Measurements from ENCODE around the gene TBC1D16.
"Not testable (repeated sequence)": the region's sequence is repeated elsewhere in the genome, so short reads cannot be mapped to it uniquely, and the experiment has no call there.

The TBC1D16 gene

DNA sequence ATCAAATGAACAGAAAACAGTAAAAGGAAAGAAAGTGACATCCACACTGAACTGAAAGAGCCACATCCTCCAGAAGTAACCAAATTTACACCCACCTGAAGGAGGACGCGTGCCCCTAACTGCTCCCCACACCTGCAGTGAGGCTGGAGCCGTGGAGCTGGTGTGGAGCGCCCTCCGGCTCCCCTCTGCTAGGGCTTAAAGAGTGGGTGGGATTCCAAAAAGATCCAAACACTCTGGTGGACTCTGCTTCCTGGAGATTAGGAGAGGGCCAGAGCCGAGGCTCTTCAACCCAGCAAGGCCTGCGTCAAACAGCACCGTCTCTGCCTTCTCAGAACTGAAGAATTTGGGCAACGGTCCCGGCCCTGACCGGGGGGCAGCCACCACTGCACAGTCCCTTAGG, 16.0 kb upstream of the TBC1D16 start:
- Histone ChIP-seq H3K4me3 (ENCODE audit: control insufficient read depth in 1 of 7, extremely low read depth in 1 of 7, insufficient read depth in 4 of 7, low read depth in 2 of 7, low read length in 6 of 7) (no peak overlapping the region), H3K36me3 (ENCODE audit: control insufficient read depth in 4 of 4, insufficient read depth in 4 of 4, low read length in 3 of 4) (no peaks in the 10 kb centered on the region), H3K9me3 (ENCODE audit: control extremely low read depth in 1 of 5, control insufficient read depth in 4 of 5, insufficient read depth in 2 of 5, low read depth in 1 of 5, low read length in 4 of 5) (no peaks in the 10 kb centered on the region), H3K4me1 (ENCODE audit: control extremely low read depth in 1 of 4, control insufficient read depth in 4 of 4, insufficient read depth in 4 of 4, low read length in 3 of 4) (no peaks in the 10 kb centered on the region), H3K27ac (ENCODE audit: insufficient read depth in 1 of 2, low read depth in 1 of 2, low read length in 2 of 2, poor library complexity in 1 of 2, severe bottlenecking in 2 of 2) (no peak overlapping the region), H3K27me3 (replicated peaks in 2 of 5; ENCODE audit: control insufficient read depth in 4 of 5, insufficient read depth in 5 of 5, low read length in 4 of 5) (no peaks in the 10 kb centered on the region)
- ChIA-PET CTCF (no interaction called here), POLR2A (no interaction called here)
- no peak for DNase-seq
- WGBS (ENCODE audit: insufficient coverage) = 90% methylated on average over 8 of the region's 11 CpGs

DNA sequence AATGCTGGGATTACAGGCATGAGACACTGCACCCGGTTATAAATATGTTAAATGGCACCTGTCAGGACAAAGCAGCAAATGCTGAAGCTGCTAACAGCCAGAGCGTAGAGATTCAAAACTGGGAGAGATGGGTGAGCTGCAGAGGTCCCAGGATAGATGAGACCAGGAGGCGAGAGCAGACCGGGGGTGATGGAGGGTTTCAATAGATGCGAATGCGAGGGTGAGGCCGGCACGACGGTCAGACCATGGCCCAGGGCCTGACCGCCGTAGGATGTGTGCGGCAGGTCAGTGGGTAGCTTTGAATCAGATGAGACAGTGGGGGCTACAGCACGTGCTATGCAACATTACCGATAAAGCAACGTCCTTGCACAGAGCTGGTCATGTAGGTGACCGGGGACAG, 15.0 kb upstream of the TBC1D16 start:
- H3K27ac ChIP-seq (ENCODE audit: insufficient read depth in 1 of 2, low read depth in 1 of 2, low read length in 2 of 2, poor library complexity in 1 of 2, severe bottlenecking in 2 of 2) = no peak overlapping the region
- H3K36me3 ChIP-seq (ENCODE audit: control insufficient read depth in 4 of 4, insufficient read depth in 4 of 4, low read length in 3 of 4) = no peaks in the 10 kb centered on the region
- H3K27me3 ChIP-seq (replicated peaks in 2 of 5; ENCODE audit: control insufficient read depth in 4 of 5, insufficient read depth in 5 of 5, low read length in 4 of 5) = no peaks in the 10 kb centered on the region
- H3K4me3 ChIP-seq (ENCODE audit: control insufficient read depth in 1 of 7, extremely low read depth in 1 of 7, insufficient read depth in 4 of 7, low read depth in 2 of 7, low read length in 6 of 7) = no peak overlapping the region
- no peaks in the 10 kb centered on the region for H3K4me1 ChIP-seq (ENCODE audit: control extremely low read depth in 1 of 4, control insufficient read depth in 4 of 4, insufficient read depth in 4 of 4, low read length in 3 of 4)
- ChIA-PET POLR2A (no interaction called here), CTCF (interaction anchor here (0.8 to 1.2 kb wide), 2 partner anchors 33 to 44 kb away, joined by 3 read pairs; no protein-coding TSS in a partner anchor)
- WGBS (ENCODE audit: insufficient coverage) = over 99% methylated on average over 16 of the region's 16 CpGs
- DNase-seq = no peak
- no peaks in the 10 kb centered on the region for H3K9me3 ChIP-seq (ENCODE audit: control extremely low read depth in 1 of 5, control insufficient read depth in 4 of 5, insufficient read depth in 2 of 5, low read depth in 1 of 5, low read length in 4 of 5)

- no peak for DNase-seq
- ChIA-PET POLR2A (no interaction called here), CTCF (interaction anchor here (1.2 to 1.4 kb wide), 2 partner anchors 8 to 43 kb away, joined by 3 to 4 read pairs; no protein-coding TSS in a partner anchor)
- Histone ChIP-seq H3K4me1 (ENCODE audit: control extremely low read depth in 1 of 4, control insufficient read depth in 4 of 4, insufficient read depth in 4 of 4, low read length in 3 of 4) (no peaks in the 10 kb centered on the region), H3K36me3 (ENCODE audit: control insufficient read depth in 4 of 4, insufficient read depth in 4 of 4, low read length in 3 of 4) (no peaks in the 10 kb centered on the region), H3K27ac (ENCODE audit: insufficient read depth in 1 of 2, low read depth in 1 of 2, low read length in 2 of 2, poor library complexity in 1 of 2, severe bottlenecking in 2 of 2) (no peak overlapping the region), H3K9me3 (ENCODE audit: control extremely low read depth in 1 of 5, control insufficient read depth in 4 of 5, insufficient read depth in 2 of 5, low read depth in 1 of 5, low read length in 4 of 5) (no peaks in the 10 kb centered on the region), H3K27me3 (replicated peaks in 2 of 5; ENCODE audit: control insufficient read depth in 4 of 5, insufficient read depth in 5 of 5, low read length in 4 of 5) (no peaks in the 10 kb centered on the region), H3K4me3 (ENCODE audit: control insufficient read depth in 1 of 7, extremely low read depth in 1 of 7, insufficient read depth in 4 of 7, low read depth in 2 of 7, low read length in 6 of 7) (no peak overlapping the region)
- 97% methylated on average over 18 of the region's 21 CpGs for WGBS (ENCODE audit: insufficient coverage)
These were observed 14.3 kb upstream of the TBC1D16 start for GRCh38 chr17:80049986-80050385.

- 94% methylated on average over 9 of the region's 11 CpGs for WGBS (ENCODE audit: insufficient coverage)
- DNase-seq = no peak
- no peak overlapping the region for H3K4me3 ChIP-seq (ENCODE audit: control insufficient read depth in 1 of 7, extremely low read depth in 1 of 7, insufficient read depth in 4 of 7, low read depth in 2 of 7, low read length in 6 of 7)
- no peak overlapping the region for H3K27ac ChIP-seq (ENCODE audit: insufficient read depth in 1 of 2, low read depth in 1 of 2, low read length in 2 of 2, poor library complexity in 1 of 2, severe bottlenecking in 2 of 2)
- H3K27me3 ChIP-seq (replicated peaks in 2 of 5; ENCODE audit: control insufficient read depth in 4 of 5, insufficient read depth in 5 of 5, low read length in 4 of 5) = no peaks in the 10 kb centered on the region
- H3K4me1 ChIP-seq (ENCODE audit: control extremely low read depth in 1 of 4, control insufficient read depth in 4 of 4, insufficient read depth in 4 of 4, low read length in 3 of 4) = no peaks in the 10 kb centered on the region
- ChIA-PET POLR2A (no interaction called here), CTCF (no interaction called here)
- H3K9me3 ChIP-seq (ENCODE audit: control extremely low read depth in 1 of 5, control insufficient read depth in 4 of 5, insufficient read depth in 2 of 5, low read depth in 1 of 5, low read length in 4 of 5) = peaks cover 0 to 5% (median 0%) of the 10 kb centered on the region in 5 experiments
- no peaks in the 10 kb centered on the region for H3K36me3 ChIP-seq (ENCODE audit: control insufficient read depth in 4 of 4, insufficient read depth in 4 of 4, low read length in 3 of 4)
These were observed 11.5 kb upstream of the TBC1D16 start for GRCh38 chr17:80047176-80047575.

DNA sequence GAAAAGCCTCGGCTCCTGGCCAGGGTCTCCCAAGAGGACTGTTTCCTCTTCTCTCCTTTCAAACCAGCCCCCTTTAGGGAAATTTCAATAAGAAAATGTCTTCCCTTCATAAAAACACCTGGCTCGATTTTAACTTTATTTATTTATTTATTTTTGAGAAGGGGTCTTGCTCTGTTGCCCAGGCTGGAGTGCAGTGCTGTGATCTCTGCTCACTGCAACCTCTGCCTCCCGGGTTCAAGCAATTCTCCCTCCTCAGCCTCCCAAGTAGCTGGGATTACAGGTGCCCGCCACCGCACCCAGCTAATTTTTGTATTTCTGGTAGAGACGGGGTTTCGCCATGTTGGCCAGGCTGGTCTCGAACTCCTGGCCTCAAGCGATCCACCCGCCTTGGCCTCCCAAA, 11.0 kb upstream of the TBC1D16 start:
- H3K4me3 ChIP-seq (ENCODE audit: control insufficient read depth in 1 of 7, extremely low read depth in 1 of 7, insufficient read depth in 4 of 7, low read depth in 2 of 7, low read length in 6 of 7); DNase-seq; H3K27me3 ChIP-seq (replicated peaks in 2 of 5; ENCODE audit: control insufficient read depth in 4 of 5, insufficient read depth in 5 of 5, low read length in 4 of 5); H3K9me3 ChIP-seq (ENCODE audit: control extremely low read depth in 1 of 5, control insufficient read depth in 4 of 5, insufficient read depth in 2 of 5, low read depth in 1 of 5, low read length in 4 of 5); H3K36me3 ChIP-seq (ENCODE audit: control insufficient read depth in 4 of 4, insufficient read depth in 4 of 4, low read length in 3 of 4); H3K27ac ChIP-seq (ENCODE audit: insufficient read depth in 1 of 2, low read depth in 1 of 2, low read length in 2 of 2, poor library complexity in 1 of 2, severe bottlenecking in 2 of 2); H3K4me1 ChIP-seq (ENCODE audit: control extremely low read depth in 1 of 4, control insufficient read depth in 4 of 4, insufficient read depth in 4 of 4, low read length in 3 of 4); POLR2A ChIA-PET; CTCF ChIA-PET: not testable (repeated sequence)
- WGBS (ENCODE audit: insufficient coverage) = 94% methylated on average over 8 of the region's 10 CpGs

DNA sequence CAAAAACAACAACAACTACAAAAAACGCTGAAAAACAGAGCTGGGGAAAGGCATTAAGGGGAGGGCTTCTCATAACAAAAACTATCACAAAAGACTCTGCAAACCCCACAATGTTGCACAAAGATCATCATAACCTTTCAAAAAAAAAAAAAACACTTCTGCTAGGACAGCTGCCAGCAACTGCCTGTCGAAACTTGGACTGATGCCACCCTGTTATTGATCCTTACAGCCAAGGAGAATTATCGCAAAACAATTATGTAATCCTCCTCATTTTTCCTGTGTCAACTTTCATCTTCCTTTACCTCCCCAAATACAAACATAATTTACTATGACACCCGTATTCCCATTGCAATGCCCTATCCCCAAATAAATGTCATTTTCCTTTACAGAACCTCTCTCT, 10.0 kb upstream of the TBC1D16 start:
- WGBS (ENCODE audit: insufficient coverage) = 63% methylated on average over 2 of the region's 4 CpGs

GRCh38 chr17:80043963-80044362, 8.3 kb upstream of the TBC1D16 start:
- ChIA-PET POLR2A (no interaction called here), CTCF (no interaction called here)
- Histone ChIP-seq H3K4me1 (ENCODE audit: control extremely low read depth in 1 of 4, control insufficient read depth in 4 of 4, insufficient read depth in 4 of 4, low read length in 3 of 4) (no peaks in the 10 kb centered on the region), H3K27ac (ENCODE audit: insufficient read depth in 1 of 2, low read depth in 1 of 2, low read length in 2 of 2, poor library complexity in 1 of 2, severe bottlenecking in 2 of 2) (no peak overlapping the region), H3K4me3 (ENCODE audit: control insufficient read depth in 1 of 7, extremely low read depth in 1 of 7, insufficient read depth in 4 of 7, low read depth in 2 of 7, low read length in 6 of 7) (no peak overlapping the region), H3K36me3 (ENCODE audit: control insufficient read depth in 4 of 4, insufficient read depth in 4 of 4, low read length in 3 of 4) (no peaks in the 10 kb centered on the region), H3K27me3 (replicated peaks in 2 of 5; ENCODE audit: control insufficient read depth in 4 of 5, insufficient read depth in 5 of 5, low read length in 4 of 5) (no peaks in the 10 kb centered on the region), H3K9me3 (ENCODE audit: control extremely low read depth in 1 of 5, control insufficient read depth in 4 of 5, insufficient read depth in 2 of 5, low read depth in 1 of 5, low read length in 4 of 5) (peaks cover 0 to 5% (median 0%) of the 10 kb centered on the region in 5 experiments)
- DNase-seq = no peak
- 90% methylated on average over 5 of the region's 6 CpGs for WGBS (ENCODE audit: insufficient coverage)

More for the DNA sequence above, 10.0 kb upstream of the TBC1D16 start:
- H3K36me3 ChIP-seq (ENCODE audit: control insufficient read depth in 4 of 4, insufficient read depth in 4 of 4, low read length in 3 of 4) = no peaks in the 10 kb centered on the region
- no peaks in the 10 kb centered on the region for H3K4me1 ChIP-seq (ENCODE audit: control extremely low read depth in 1 of 4, control insufficient read depth in 4 of 4, insufficient read depth in 4 of 4, low read length in 3 of 4)
- no peaks in the 10 kb centered on the region for H3K27me3 ChIP-seq (replicated peaks in 2 of 5; ENCODE audit: control insufficient read depth in 4 of 5, insufficient read depth in 5 of 5, low read length in 4 of 5)
- no peak overlapping the region for H3K27ac ChIP-seq (ENCODE audit: insufficient read depth in 1 of 2, low read depth in 1 of 2, low read length in 2 of 2, poor library complexity in 1 of 2, severe bottlenecking in 2 of 2)
- POLR2A ChIA-PET = no interaction called here
- DNase-seq = no peak
- H3K4me3 ChIP-seq (ENCODE audit: control insufficient read depth in 1 of 7, extremely low read depth in 1 of 7, insufficient read depth in 4 of 7, low read depth in 2 of 7, low read length in 6 of 7) = no peak overlapping the region
- H3K9me3 ChIP-seq (ENCODE audit: control extremely low read depth in 1 of 5, control insufficient read depth in 4 of 5, insufficient read depth in 2 of 5, low read depth in 1 of 5, low read length in 4 of 5) = peaks cover 0 to 5% (median 0%) of the 10 kb centered on the region in 5 experiments
- CTCF ChIA-PET = no interaction called here
